Activated T-cell treated with anti-CD3 and anti-CD28 coated beads, Interleukin-2, amount 50 U/mL, for 72 hours (primary cell): ENCODE measurements around the gene AK9. TPM values are rescaled to one million over a fixed set of nuclear protein-coding genes. Genes with fewer than 3 reads are reported as not detected.
"Not testable (repeated sequence)": the region's sequence is repeated elsewhere in the genome, so short reads cannot be mapped to it uniquely, and the experiment has no call there.

Experiments
- ATAC-seq, 2 donors: fragments of 150-1000 bp; cut with Tn5 transposase; replicated peaks in 1 of 2; 2 replicates each; pipeline ENCODE4 v1.10.0; 2021; ENCODE audit warnings: moderate library complexity in 2 of 2, mild to moderate bottlenecking in 1 of 2
- DNase-seq, 2 donors: peaks; one replicate each; pipeline ENCODE4 v3.0.0; 2021 to 2022; ENCODE audit warnings: mixed read lengths in 1 of 2
- H3K27ac Mint-ChIP-seq: one replicate; pipeline ENCODE4 v1.8.0; 2022; ENCODE audit warnings: mild to moderate bottlenecking, moderate library complexity, mixed read lengths
- H3K27me3 Mint-ChIP-seq: one replicate; pipeline ENCODE4 v1.8.0; 2022; ENCODE audit warnings: low read depth, mixed read lengths
- H3K36me3 Mint-ChIP-seq, 2 donors: one replicate each; pipeline ENCODE4 v1.8.0; 2022; ENCODE audit warnings: mixed read lengths in 2 of 2, mild to moderate bottlenecking in 1 of 2; ENCODE audit not compliant: insufficient read depth in 2 of 2
- H3K4me1 Mint-ChIP-seq: one replicate; pipeline ENCODE4 v1.8.0; 2022; ENCODE audit warnings: low read depth, mixed read lengths
- H3K4me3 Mint-ChIP-seq, 2 donors: one replicate each; pipeline ENCODE4 v1.8.0; 2022; ENCODE audit warnings: mild to moderate bottlenecking in 2 of 2, mixed read lengths in 2 of 2, moderate library complexity in 2 of 2
- H3K9me3 Mint-ChIP-seq, 2 donors: one replicate each; pipeline ENCODE4 v1.8.0; 2022; ENCODE audit warnings: mixed read lengths in 2 of 2
- total RNA-seq, 2 donors: library from RNA; stranded (reverse); gene quantifications; one replicate each; pipeline ENCODE4 v1.2.3, GENCODE V29; 2022

The AK9 gene
- total RNA-seq, 2 donors from 2014 or later: 6.4 to 11.5 TPM

GRCh38 chr6:109461733-109462526, 229.1 kb downstream of the AK9 start:
- ATAC-seq (no peak), DNase-seq (no peak)
- peaks cover 2% of the 10 kb centered on the region in 2 donors for H3K9me3 Mint-ChIP-seq
- H3K4me3 Mint-ChIP-seq: no peak overlapping the region
- H3K27ac Mint-ChIP-seq: peak overlapping the region; percentile 74
- peaks cover 17 to 33% of the 10 kb centered on the region in 2 donors for H3K36me3 Mint-ChIP-seq
- H3K27me3 Mint-ChIP-seq: no peaks in the 10 kb centered on the region
- H3K4me1 Mint-ChIP-seq: peaks cover 65% of the 10 kb centered on the region

- DNase-seq, H3K9me3 Mint-ChIP-seq, H3K27ac Mint-ChIP-seq, ATAC-seq, H3K4me3 Mint-ChIP-seq, H3K27me3 Mint-ChIP-seq: not testable (repeated sequence)
- Mint-ChIP-seq H3K36me3 (peaks cover 17 to 30% of the 10 kb centered on the region in 2 donors), H3K4me1 (peaks cover 73% of the 10 kb centered on the region)
Measured at GRCh38 chr6:109461205-109461604, 229.8 kb downstream of the AK9 start.

- ATAC-seq: no peak
- H3K4me3 Mint-ChIP-seq: no peak overlapping the region
- no peak for DNase-seq
- peaks cover 13 to 22% of the 10 kb centered on the region in 2 donors for H3K36me3 Mint-ChIP-seq
- peaks cover 66% of the 10 kb centered on the region for H3K4me1 Mint-ChIP-seq
- H3K27ac Mint-ChIP-seq: no peak overlapping the region
- no peaks in the 10 kb centered on the region for H3K27me3 Mint-ChIP-seq
- peaks cover 2% of the 10 kb centered on the region in 2 donors for H3K9me3 Mint-ChIP-seq
Measured at GRCh38 chr6:109460161-109460829, 230.7 kb downstream of the AK9 start.

GRCh38 chr6:109458774-109459531, 232.0 kb downstream of the AK9 start:
- H3K27ac Mint-ChIP-seq: peak overlapping the region; percentile 14
- H3K36me3 Mint-ChIP-seq: peaks cover 14 to 15% of the 10 kb centered on the region in 2 donors
- peaks cover 62% of the 10 kb centered on the region for H3K4me1 Mint-ChIP-seq
- H3K27me3 Mint-ChIP-seq: no peaks in the 10 kb centered on the region
- DNase-seq (peak; percentile 65), ATAC-seq (peak; percentile 74 to 77)
- H3K4me3 Mint-ChIP-seq: peak overlapping the region; percentile 42 to 48
- H3K9me3 Mint-ChIP-seq: peaks cover 2% of the 10 kb centered on the region in 2 donors

GRCh38 chr6:109457562-109457996, 233.4 kb downstream of the AK9 start:
- Mint-ChIP-seq H3K4me1 (peaks cover 66% of the 10 kb centered on the region), H3K27me3 (no peaks in the 10 kb centered on the region), H3K27ac (no peak overlapping the region), H3K4me3 (no peak overlapping the region), H3K36me3 (peaks cover 9 to 14% of the 10 kb centered on the region in 2 donors), H3K9me3 (peaks cover 2% of the 10 kb centered on the region in 2 donors)
- DNase-seq: no peak
- ATAC-seq: no peak

GRCh38 chr6:109456710-109457561, 234.1 kb downstream of the AK9 start:
- no peak overlapping the region for H3K27ac Mint-ChIP-seq
- no peaks in the 10 kb centered on the region for H3K27me3 Mint-ChIP-seq
- peak overlapping the region; percentile 31 to 45 for H3K4me3 Mint-ChIP-seq
- H3K36me3 Mint-ChIP-seq: peaks cover 3 to 7% of the 10 kb centered on the region in 2 donors
- peaks cover 60% of the 10 kb centered on the region for H3K4me1 Mint-ChIP-seq
- H3K9me3 Mint-ChIP-seq: peaks cover under 1 to 1% of the 10 kb centered on the region in 2 donors
- no peak for DNase-seq
- no peak for ATAC-seq

GRCh38 chr6:109456111-109456583, 234.9 kb downstream of the AK9 start:
- Mint-ChIP-seq H3K27me3 (no peaks in the 10 kb centered on the region), H3K4me3 (peak overlapping the region; percentile 45 to 99), H3K27ac (no peak overlapping the region), H3K4me1 (peaks cover 57% of the 10 kb centered on the region), H3K36me3 (peaks cover 0 to 7% of the 10 kb centered on the region in 2 donors), H3K9me3 (no peaks in the 10 kb centered on the region)
- no peak for ATAC-seq
- no peak for DNase-seq

GRCh38 chr6:109455437-109456110, 235.4 kb downstream of the AK9 start, which contains the start of gene MICAL1:
Gene MICAL1, minus strand, starts transcription at chr6:109455772. Its CDS starts 1,576 bp downstream, at chr6:109454196.
- Mint-ChIP-seq H3K27ac (peak within 1 kb of the TSS; percentile 64), H3K27me3 (no peaks in the 10 kb centered on the region), H3K4me3 (peak within 1 kb of the TSS; percentile 86 to 99), H3K4me1 (peaks cover 61% of the 10 kb centered on the region), H3K9me3 (no peaks in the 10 kb centered on the region), H3K36me3 (peaks cover 3 to 7% of the 10 kb centered on the region in 2 donors)
- ATAC-seq (peak; percentile 59 to 62), DNase-seq (peak; percentile 76)

- peak; percentile 55 to 57 for ATAC-seq
- H3K4me3 Mint-ChIP-seq: peak overlapping the region; percentile 86 to 99
- peaks cover 65% of the 10 kb centered on the region for H3K4me1 Mint-ChIP-seq
- no peaks in the 10 kb centered on the region for H3K27me3 Mint-ChIP-seq
- peaks cover 3 to 7% of the 10 kb centered on the region in 2 donors for H3K36me3 Mint-ChIP-seq
- peak overlapping the region; percentile 64 for H3K27ac Mint-ChIP-seq
- H3K9me3 Mint-ChIP-seq: no peaks in the 10 kb centered on the region
- peak; percentile 72 to 77 for DNase-seq
Measured at GRCh38 chr6:109454496-109455436, 236.2 kb downstream of the AK9 start.

GRCh38 chr6:109453594-109454495, 237.2 kb downstream of the AK9 start:
- Mint-ChIP-seq H3K4me1 (peaks cover 61% of the 10 kb centered on the region), H3K27me3 (no peaks in the 10 kb centered on the region), H3K36me3 (peaks cover 3 to 7% of the 10 kb centered on the region in 2 donors), H3K9me3 (no peaks in the 10 kb centered on the region), H3K27ac (peak overlapping the region; percentile 64), H3K4me3 (peak overlapping the region; percentile 86 to 99)
- DNase-seq (no peak), ATAC-seq (no peak)
